SU-DHL-6 (cell line): ENCODE results near the gene CDC20B.

Source experiments
- CTCF ChIP-seq: fragments of 200-600 bp; sonication (generic); IDR thresholded peaks from one replicate; pipeline ENCODE4 v1.5.1; 2017; ENCODE audit warnings: antibody characterized with exemption, mild to moderate bottlenecking, low read length, moderate library complexity; ENCODE audit not compliant: insufficient read depth, poor library complexity, severe bottlenecking
- EZH2phosphoT487 ChIP-seq: fragments of 200-600 bp; sonication (generic), shearing (Covaris generic); conservative IDR thresholded peaks from 2 replicates; pipeline ENCODE4 v1.6.1; 2018; ENCODE audit warnings: mild to moderate bottlenecking, antibody characterized with exemption, low read length, moderate library complexity, mixed read lengths

GRCh38 chr5:55219770-55220169 is 46.8 kb upstream of the CDC20B start:
- TF ChIP-seq CTCF (no peak), EZH2phosphoT487 (no peak)
